ENCODE measurements around the gene GTF3C4.

GTF3C4 gene

GRCh38 chr9:132670457-132671391, at the start of gene GTF3C4:
Gene GTF3C4, plus strand, starts transcription at chr9:132670464. Its CDS starts 135 bp downstream, at chr9:132670599.
- peak; percentile 47 for DNase-seq (ENCODE audit: low read depth)

- DNase-seq (ENCODE audit: low read depth): no peak
These were observed 48.1 kb upstream of the GTF3C4 start for GRCh38 chr9:132622159-132622558.

- no peak for DNase-seq (ENCODE audit: low read depth)
These were observed 44.0 kb upstream of the GTF3C4 start for GRCh38 chr9:132626285-132626684.

GRCh38 chr9:132627106-132627505, 43.2 kb upstream of the GTF3C4 start:
- no peak for DNase-seq (ENCODE audit: low read depth)

GRCh38 chr9:132627594-132627993, 42.7 kb upstream of the GTF3C4 start:
- DNase-seq (ENCODE audit: low read depth): no peak

GRCh38 chr9:132628746-132629145, 41.5 kb upstream of the GTF3C4 start:
- DNase-seq (ENCODE audit: low read depth): no peak

- no peak for DNase-seq (ENCODE audit: low read depth)
These were observed 40.1 kb upstream of the GTF3C4 start for GRCh38 chr9:132630116-132630515.

GRCh38 chr9:132630811-132631210, 39.5 kb upstream of the GTF3C4 start:
- no peak for DNase-seq (ENCODE audit: low read depth)

GRCh38 chr9:132631280-132631679, 39.0 kb upstream of the GTF3C4 start:
- no peak for DNase-seq (ENCODE audit: low read depth)

GRCh38 chr9:132631685-132632084, 38.6 kb upstream of the GTF3C4 start:
- DNase-seq (ENCODE audit: low read depth): no peak

GRCh38 chr9:132632413-132633129, 37.7 kb upstream of the GTF3C4 start:
- DNase-seq (ENCODE audit: low read depth): no peak

GRCh38 chr9:132634327-132634726, 35.9 kb upstream of the GTF3C4 start:
- no peak for DNase-seq (ENCODE audit: low read depth)

GRCh38 chr9:132637351-132637750, 32.9 kb upstream of the GTF3C4 start:
- DNase-seq (ENCODE audit: low read depth): no peak

GRCh38 chr9:132637801-132638200, 32.5 kb upstream of the GTF3C4 start:
- no peak for DNase-seq (ENCODE audit: low read depth)

- no peak for DNase-seq (ENCODE audit: low read depth)
These were observed 32.0 kb upstream of the GTF3C4 start for GRCh38 chr9:132638240-132638639.

- no peak for DNase-seq (ENCODE audit: low read depth)
These were observed 30.9 kb upstream of the GTF3C4 start for GRCh38 chr9:132639322-132639721.

- no peak for DNase-seq (ENCODE audit: low read depth)
These were observed 29.0 kb upstream of the GTF3C4 start for GRCh38 chr9:132641216-132641615.

GRCh38 chr9:132644251-132644650, 26.0 kb upstream of the GTF3C4 start:
- DNase-seq (ENCODE audit: low read depth): no peak

- DNase-seq (ENCODE audit: low read depth): no peak
These were observed 25.0 kb upstream of the GTF3C4 start for GRCh38 chr9:132645306-132645705.

- no peak for DNase-seq (ENCODE audit: low read depth)
These were observed 24.6 kb upstream of the GTF3C4 start for GRCh38 chr9:132645711-132646110.

GRCh38 chr9:132646726-132647125, 23.5 kb upstream of the GTF3C4 start:
- no peak for DNase-seq (ENCODE audit: low read depth)

- DNase-seq (ENCODE audit: low read depth): no peak
These were observed 22.9 kb upstream of the GTF3C4 start for GRCh38 chr9:132647355-132647754.

- no peak for DNase-seq (ENCODE audit: low read depth)
These were observed 22.5 kb upstream of the GTF3C4 start for GRCh38 chr9:132647806-132648205.
